HL-60 (cell line): ENCODE data around the gene GTF2A1.

ENCODE experiments used
- DNase-seq, 2 experiments: peaks; one replicate each; pipeline ENCODE4 v3.0.0-alpha.2; 2010 to 2020; ENCODE audit warnings: low read depth in 1 of 2, low spot score in 1 of 2
- H3K27ac ChIP-seq: fragments of 250-450 bp; sonication (Bioruptor Pico); replicated peaks from 2 replicates; pipeline ENCODE4 v1.5.1; 2020; ENCODE audit warnings: mild to moderate bottlenecking, moderate library complexity
- H3K27me3 ChIP-seq: fragments of 250-450 bp; sonication (Bioruptor Pico); 2 replicates; pipeline ENCODE4 v1.5.1; 2021; ENCODE audit warnings: mild to moderate bottlenecking, moderate library complexity; ENCODE audit not compliant: insufficient read depth, poor library complexity, severe bottlenecking
- H3K4me3 ChIP-seq: replicated peaks from 2 replicates; pipeline ENCODE4 v1.5.1; 2011; ENCODE audit warnings: mild to moderate bottlenecking, control low read depth, low read length; ENCODE audit not compliant: insufficient read depth
- GABPA ChIP-seq: IDR thresholded peaks from 2 replicates; pipeline ENCODE4 v1.6.1; 2012; ENCODE audit warnings: low read depth
- POLR2AphosphoS5 ChIP-seq: IDR thresholded peaks from 2 replicates; pipeline ENCODE4 v1.6.1; 2012; ENCODE audit warnings: low read depth
- SPI1 ChIP-seq: IDR thresholded peaks from 2 replicates; pipeline ENCODE4 v1.6.1; 2012; ENCODE audit warnings: low read depth, mild to moderate bottlenecking, borderline replicate concordance
- TF ChIP-seq, protein P1 (sequence below): IDR thresholded peaks from one replicate; pipeline ENCODE4 v1.5.1; 2011; ENCODE audit warnings: low read length, control low read depth, inconsistent platforms; ENCODE audit not compliant: insufficient read depth
- TF ChIP-seq, protein P2 (sequence below): IDR thresholded peaks from 2 replicates; pipeline ENCODE4 v1.6.1; 2012; ENCODE audit warnings: low read depth; ENCODE audit not compliant: insufficient replicate concordance

Gene GTF2A1

DNA sequence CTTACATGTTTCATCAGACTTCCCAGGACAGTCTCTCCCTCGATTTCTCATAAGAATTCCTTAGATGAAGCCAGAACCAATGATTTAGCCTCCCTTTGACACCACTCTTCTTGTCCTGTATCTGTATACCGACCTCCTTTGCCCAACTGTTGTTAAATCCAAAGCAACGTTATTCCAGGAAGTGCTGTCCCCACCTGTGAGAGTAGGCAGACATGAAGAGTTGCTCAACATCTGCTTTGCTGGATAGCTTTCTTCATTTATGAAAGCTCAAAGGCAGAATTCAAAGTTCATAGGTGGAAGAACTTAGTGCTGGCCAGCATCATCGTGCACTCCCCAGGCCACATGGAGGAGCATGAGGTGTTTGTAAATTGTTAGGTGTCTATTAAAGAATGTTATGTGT, 55.6 kb downstream of the GTF2A1 start:
- Histone ChIP-seq H3K27ac (peak overlapping the region; percentile 39; the same call in 1 of the 2 replicates), H3K4me3 (no peak overlapping the region), H3K27me3 (no peaks in the 10 kb centered on the region)
- peak in 1 of 2 experiments; percentile 31 for DNase-seq
- TF ChIP-seq, protein P1, sequence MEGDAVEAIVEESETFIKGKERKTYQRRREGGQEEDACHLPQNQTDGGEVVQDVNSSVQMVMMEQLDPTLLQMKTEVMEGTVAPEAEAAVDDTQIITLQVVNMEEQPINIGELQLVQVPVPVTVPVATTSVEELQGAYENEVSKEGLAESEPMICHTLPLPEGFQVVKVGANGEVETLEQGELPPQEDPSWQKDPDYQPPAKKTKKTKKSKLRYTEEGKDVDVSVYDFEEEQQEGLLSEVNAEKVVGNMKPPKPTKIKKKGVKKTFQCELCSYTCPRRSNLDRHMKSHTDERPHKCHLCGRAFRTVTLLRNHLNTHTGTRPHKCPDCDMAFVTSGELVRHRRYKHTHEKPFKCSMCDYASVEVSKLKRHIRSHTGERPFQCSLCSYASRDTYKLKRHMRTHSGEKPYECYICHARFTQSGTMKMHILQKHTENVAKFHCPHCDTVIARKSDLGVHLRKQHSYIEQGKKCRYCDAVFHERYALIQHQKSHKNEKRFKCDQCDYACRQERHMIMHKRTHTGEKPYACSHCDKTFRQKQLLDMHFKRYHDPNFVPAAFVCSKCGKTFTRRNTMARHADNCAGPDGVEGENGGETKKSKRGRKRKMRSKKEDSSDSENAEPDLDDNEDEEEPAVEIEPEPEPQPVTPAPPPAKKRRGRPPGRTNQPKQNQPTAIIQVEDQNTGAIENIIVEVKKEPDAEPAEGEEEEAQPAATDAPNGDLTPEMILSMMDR, result no peak
- TF ChIP-seq GABPA, result no peak
- no peak for TF ChIP-seq SPI1
- TF ChIP-seq, protein P2, sequence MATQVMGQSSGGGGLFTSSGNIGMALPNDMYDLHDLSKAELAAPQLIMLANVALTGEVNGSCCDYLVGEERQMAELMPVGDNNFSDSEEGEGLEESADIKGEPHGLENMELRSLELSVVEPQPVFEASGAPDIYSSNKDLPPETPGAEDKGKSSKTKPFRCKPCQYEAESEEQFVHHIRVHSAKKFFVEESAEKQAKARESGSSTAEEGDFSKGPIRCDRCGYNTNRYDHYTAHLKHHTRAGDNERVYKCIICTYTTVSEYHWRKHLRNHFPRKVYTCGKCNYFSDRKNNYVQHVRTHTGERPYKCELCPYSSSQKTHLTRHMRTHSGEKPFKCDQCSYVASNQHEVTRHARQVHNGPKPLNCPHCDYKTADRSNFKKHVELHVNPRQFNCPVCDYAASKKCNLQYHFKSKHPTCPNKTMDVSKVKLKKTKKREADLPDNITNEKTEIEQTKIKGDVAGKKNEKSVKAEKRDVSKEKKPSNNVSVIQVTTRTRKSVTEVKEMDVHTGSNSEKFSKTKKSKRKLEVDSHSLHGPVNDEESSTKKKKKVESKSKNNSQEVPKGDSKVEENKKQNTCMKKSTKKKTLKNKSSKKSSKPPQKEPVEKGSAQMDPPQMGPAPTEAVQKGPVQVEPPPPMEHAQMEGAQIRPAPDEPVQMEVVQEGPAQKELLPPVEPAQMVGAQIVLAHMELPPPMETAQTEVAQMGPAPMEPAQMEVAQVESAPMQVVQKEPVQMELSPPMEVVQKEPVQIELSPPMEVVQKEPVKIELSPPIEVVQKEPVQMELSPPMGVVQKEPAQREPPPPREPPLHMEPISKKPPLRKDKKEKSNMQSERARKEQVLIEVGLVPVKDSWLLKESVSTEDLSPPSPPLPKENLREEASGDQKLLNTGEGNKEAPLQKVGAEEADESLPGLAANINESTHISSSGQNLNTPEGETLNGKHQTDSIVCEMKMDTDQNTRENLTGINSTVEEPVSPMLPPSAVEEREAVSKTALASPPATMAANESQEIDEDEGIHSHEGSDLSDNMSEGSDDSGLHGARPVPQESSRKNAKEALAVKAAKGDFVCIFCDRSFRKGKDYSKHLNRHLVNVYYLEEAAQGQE, result no peak
- no peak for TF ChIP-seq POLR2AphosphoS5

DNA sequence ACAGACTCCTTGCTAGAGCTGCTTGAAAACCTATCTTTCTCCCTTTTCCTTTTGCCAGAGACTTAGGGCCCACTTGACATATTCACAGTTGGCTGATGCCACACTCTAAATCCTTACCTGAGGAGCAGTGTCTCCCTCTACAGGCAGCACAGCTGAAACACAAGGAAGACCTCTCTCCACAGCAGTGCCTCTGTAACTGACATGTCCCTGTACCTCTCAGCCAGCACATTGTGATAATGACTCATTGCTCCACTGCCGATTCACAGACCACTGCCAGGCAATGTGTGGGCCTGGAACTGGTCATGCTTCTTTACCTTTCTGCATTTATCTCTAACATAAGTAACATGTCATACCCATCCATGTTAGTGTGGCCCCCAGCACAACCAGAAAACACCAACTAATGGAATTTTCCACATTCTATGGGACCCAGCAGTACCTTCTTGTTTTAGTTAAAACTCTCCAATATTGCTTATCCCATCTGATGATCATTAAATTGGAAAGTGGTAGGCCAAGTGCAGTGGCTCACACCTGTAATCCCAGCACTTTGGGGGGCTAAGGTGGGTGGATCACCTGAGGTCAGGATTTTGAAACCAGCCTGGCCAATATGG, 56.5 kb downstream of the GTF2A1 start:
- no peak for TF ChIP-seq POLR2AphosphoS5
- TF ChIP-seq, protein P1, result peak; percentile 4
- peak; percentile 44 to 64 for DNase-seq
- no peak overlapping the region for H3K4me3 ChIP-seq
- H3K27me3 ChIP-seq, result no peaks in the 10 kb centered on the region
- H3K27ac ChIP-seq, result peak overlapping the region; percentile 12

DNA sequence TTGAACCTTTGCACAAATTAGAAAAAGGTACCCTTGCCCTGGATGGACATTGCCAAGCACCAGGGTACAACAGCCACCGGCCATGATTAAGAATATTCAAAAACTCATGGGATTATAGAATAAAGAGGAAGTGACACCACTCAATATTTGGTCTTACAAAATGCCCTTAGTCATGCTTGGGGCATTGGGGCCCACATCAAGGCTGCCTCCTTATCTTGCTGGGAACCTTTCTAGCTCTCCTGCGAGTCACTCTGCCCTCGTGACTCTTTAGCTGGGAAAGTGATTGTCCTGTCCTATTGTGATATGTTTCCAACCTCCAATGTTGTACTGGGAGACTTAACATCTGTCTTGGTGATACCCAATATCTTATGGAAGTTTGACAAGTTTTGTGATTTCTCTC, 57.8 kb downstream of the GTF2A1 start:
- DNase-seq, result peak in 1 of 2 experiments; percentile 58
- peak; percentile 88 for TF ChIP-seq SPI1
- TF ChIP-seq, protein P1, result no peak
- H3K4me3 ChIP-seq, result no peak overlapping the region
- H3K27me3 ChIP-seq, result no peaks in the 10 kb centered on the region
- peak overlapping the region; percentile 39 for H3K27ac ChIP-seq

DNA sequence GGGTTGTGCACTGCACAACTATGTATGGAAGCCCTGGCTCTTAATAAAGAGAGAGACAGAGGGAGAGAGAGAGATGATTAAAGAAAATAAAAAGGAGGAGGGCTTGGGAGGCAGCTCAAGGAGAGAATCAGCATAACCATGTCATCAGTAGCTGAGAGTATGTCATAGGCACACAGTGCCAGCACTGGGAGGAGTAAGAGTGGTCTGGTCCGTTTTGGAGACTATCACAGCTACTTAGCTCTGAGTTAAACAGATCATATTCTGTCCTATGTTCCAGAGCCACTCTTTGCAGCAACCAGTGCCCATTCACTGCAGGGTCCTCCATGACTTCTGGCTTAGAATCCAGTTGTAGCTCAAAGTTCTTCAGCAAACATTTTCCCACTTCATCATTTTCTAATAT, 59.0 kb downstream of the GTF2A1 start:
- H3K27ac ChIP-seq, result no peak overlapping the region
- H3K4me3 ChIP-seq, result no peak overlapping the region
- TF ChIP-seq POLR2AphosphoS5 (no peak), SPI1 (no peak)
- no peak for DNase-seq
- H3K27me3 ChIP-seq, result no peaks in the 10 kb centered on the region

DNA sequence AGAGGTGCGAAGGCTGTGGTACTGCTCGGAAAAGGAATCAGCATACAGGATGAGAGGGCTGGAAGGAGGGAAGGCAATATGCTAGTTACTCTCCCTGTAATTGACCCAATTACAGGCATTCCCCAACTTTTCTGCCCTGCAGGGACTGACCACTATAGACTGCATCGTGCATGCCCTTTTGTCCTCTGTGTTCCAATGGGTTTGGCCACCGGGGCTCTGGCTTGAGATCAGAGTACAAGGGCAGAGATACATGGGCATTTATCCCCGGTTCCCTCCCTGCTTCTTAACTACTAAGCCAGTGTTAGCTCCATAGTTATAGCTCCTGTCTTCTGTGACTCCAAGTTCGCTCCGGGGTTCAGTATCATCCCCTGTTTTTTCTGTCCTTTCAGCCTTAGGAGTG, 59.7 kb downstream of the GTF2A1 start:
- Histone ChIP-seq H3K27ac (no peak overlapping the region), H3K27me3 (no peaks in the 10 kb centered on the region), H3K4me3 (no peak overlapping the region)
- no peak for TF ChIP-seq GABPA
- TF ChIP-seq, protein P2, result no peak
- TF ChIP-seq POLR2AphosphoS5, result no peak
- DNase-seq, result no peak
